Left lung (tissue), 10 donors: ENCODE measurements around the gene TNIP1. TPM values are rescaled to one million over a fixed set of nuclear protein-coding genes. Genes with fewer than 3 reads are reported as not detected.

Experiments used
- ATAC-seq: fragments of 200-7000 bp; cut with Tn5 transposase; one replicate; pipeline ENCODE4 v1.9.1; 2020; ENCODE audit warnings: moderate library complexity
- DNase-seq, 4 donors: peaks; one replicate each; pipeline ENCODE4 v3.0.0-alpha.2; 2013 to 2020
- H3K27ac ChIP-seq, 2 donors: fragments of 200-600 bp; sonication (generic) in 1 of 2; one replicate each; pipeline versions ENCODE4 v1.5.0 to v1.8.0; 2020 to 2021
- H3K27me3 ChIP-seq, 2 donors: fragments of 200-600 bp; sonication (generic) in 1 of 2; one replicate each; pipeline versions ENCODE4 v1.5.0 to v1.8.0; 2020 to 2021
- H3K36me3 ChIP-seq, 2 donors: fragments of 200-600 bp; sonication (generic) in 1 of 2; one replicate each; pipeline versions ENCODE4 v1.5.0 to v1.8.0; 2020 to 2021
- H3K4me1 ChIP-seq, 2 donors: fragments of 200-600 bp; one replicate each; pipeline ENCODE4 v1.8.0; 2021
- H3K4me3 ChIP-seq, 2 donors: fragments of 200-600 bp; sonication (generic) in 1 of 2; one replicate each; pipeline versions ENCODE4 v1.5.0 to v1.8.0; 2020 to 2021; ENCODE audit warnings: mild to moderate bottlenecking in 1 of 2
- H3K9me3 ChIP-seq, 2 donors: fragments of 200-600 bp; sonication (generic) in 1 of 2; one replicate each; pipeline versions ENCODE4 v1.5.0 to v1.8.0; 2020 to 2021
- intact Hi-C, 2 donors: fragments of 100-400 bp; cut with DNase I; formaldehyde crosslinking; loops; one replicate each; pipeline versions ENCODE4 v1.11.2 to v1.14.2; 2022
- polyA plus RNA-seq, 6 donors: library from polyadenylated mRNA; unstranded; fragments of 120-200 nt; gene quantifications; one replicate each; pipeline ENCODE4 v1.2.1, GENCODE V29; 2013; ENCODE audit not compliant: insufficient read length in 6 of 6
- total RNA-seq, 2 donors: library from RNA; stranded (reverse); fragmentation: NEBNext Ultra II Directional; extraction: Animal tissue kit (Norgen Biotek cat#: 25700); gene quantifications; one replicate each; pipeline ENCODE4 v1.2.1, GENCODE V29; 2021
- TF ChIP-seq, protein P1 (sequence below), 2 donors: fragments of 200-600 bp; sonication (generic) in 1 of 2; IDR thresholded peaks; one replicate each; pipeline versions ENCODE4 v1.5.0 to v1.8.0; 2021; ENCODE audit warnings: antibody characterized with exemption in 2 of 2
- donor health status: DM: no; HTN: yes; CAD: no.
- donor health status: DM: no; HTN: no; CAD: no.

Gene TNIP1
- total and polyA plus RNA-seq, 8 donors, result 82.3 to 133 (median 84.2) TPM

- Histone ChIP-seq H3K36me3 (peaks cover 0 to 94% of the 10 kb centered on the region in 2 donors), H3K4me3 (no peak overlapping the region), H3K4me1 (peaks cover 0 to 22% of the 10 kb centered on the region in 2 donors), H3K9me3 (no peaks in the 10 kb centered on the region), H3K27ac (no peak overlapping the region), H3K27me3 (no peaks in the 10 kb centered on the region)
- TF ChIP-seq, protein P1, sequence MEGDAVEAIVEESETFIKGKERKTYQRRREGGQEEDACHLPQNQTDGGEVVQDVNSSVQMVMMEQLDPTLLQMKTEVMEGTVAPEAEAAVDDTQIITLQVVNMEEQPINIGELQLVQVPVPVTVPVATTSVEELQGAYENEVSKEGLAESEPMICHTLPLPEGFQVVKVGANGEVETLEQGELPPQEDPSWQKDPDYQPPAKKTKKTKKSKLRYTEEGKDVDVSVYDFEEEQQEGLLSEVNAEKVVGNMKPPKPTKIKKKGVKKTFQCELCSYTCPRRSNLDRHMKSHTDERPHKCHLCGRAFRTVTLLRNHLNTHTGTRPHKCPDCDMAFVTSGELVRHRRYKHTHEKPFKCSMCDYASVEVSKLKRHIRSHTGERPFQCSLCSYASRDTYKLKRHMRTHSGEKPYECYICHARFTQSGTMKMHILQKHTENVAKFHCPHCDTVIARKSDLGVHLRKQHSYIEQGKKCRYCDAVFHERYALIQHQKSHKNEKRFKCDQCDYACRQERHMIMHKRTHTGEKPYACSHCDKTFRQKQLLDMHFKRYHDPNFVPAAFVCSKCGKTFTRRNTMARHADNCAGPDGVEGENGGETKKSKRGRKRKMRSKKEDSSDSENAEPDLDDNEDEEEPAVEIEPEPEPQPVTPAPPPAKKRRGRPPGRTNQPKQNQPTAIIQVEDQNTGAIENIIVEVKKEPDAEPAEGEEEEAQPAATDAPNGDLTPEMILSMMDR (IDR thresholded peaks at IDR 0.05), result no peak
- ATAC-seq (no peak), DNase-seq (no peak)
- intact Hi-C loops, result no loop called here
Observed at GRCh38 chr5:151106509-151106908, 25.7 kb upstream of the TNIP1 start.

DNA sequence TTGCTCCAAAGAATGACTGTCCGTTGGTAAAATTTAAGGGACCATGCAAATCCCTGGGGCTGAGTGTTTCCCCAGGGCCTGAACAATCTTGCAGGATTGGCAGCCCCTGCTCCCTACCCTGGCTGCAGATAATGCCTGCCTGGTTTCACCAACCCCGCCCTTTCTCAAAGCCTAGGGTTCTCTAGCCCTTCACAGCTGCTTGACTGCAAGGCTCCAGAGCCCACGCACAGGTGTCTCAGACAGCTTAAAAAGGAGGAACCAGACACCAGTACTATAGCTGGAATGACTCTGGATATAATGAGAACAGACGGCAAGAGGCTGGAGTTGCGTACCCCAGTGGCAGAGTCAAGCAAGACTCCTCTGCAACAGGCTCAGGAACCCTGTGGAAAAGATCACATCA lies 25.2 kb upstream of the TNIP1 start:
- Histone ChIP-seq H3K27me3 (no peaks in the 10 kb centered on the region), H3K9me3 (no peaks in the 10 kb centered on the region), H3K4me3 (no peak overlapping the region), H3K27ac (no peak overlapping the region), H3K36me3 (peaks cover 0 to 95% of the 10 kb centered on the region in 2 donors), H3K4me1 (peaks cover 0 to 27% of the 10 kb centered on the region in 2 donors)
- intact Hi-C loops, result no loop called here
- TF ChIP-seq, protein P1 (IDR thresholded peaks at IDR 0.05), result no peak
- DNase-seq (no peak), ATAC-seq (no peak)

GRCh38 chr5:151105561-151105960 lies 24.7 kb upstream of the TNIP1 start:
- no peak for DNase-seq
- TF ChIP-seq, protein P1 (IDR thresholded peaks at IDR 0.05), result no peak
- no peaks in the 10 kb centered on the region for H3K9me3 ChIP-seq
- peaks cover 0 to 32% of the 10 kb centered on the region in 2 donors for H3K4me1 ChIP-seq
- no peak overlapping the region for H3K27ac ChIP-seq
- intact Hi-C loops, result no loop called here
- no peak overlapping the region for H3K4me3 ChIP-seq
- no peak for ATAC-seq
- H3K36me3 ChIP-seq, result peaks cover 0 to 92% of the 10 kb centered on the region in 2 donors
- H3K27me3 ChIP-seq, result no peaks in the 10 kb centered on the region

DNA sequence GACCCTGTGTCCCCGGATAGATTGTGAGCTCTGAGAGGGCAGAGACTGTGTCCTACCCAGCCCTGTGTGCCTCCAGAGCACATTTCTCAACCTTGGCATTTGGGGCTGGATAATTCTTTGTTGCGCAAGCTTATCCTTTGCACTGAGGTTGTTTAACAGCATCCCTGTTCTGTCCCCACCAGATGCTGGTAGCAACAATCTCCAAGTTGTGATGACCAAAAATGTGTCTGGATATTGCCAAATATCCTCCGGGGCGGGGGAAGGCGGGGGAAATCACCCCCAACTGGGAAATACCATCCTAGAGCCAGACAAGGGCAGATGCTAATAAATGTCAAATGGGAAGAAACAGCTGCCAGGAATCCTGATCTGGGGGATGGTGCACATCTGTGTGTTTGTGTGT lies 24.0 kb upstream of the TNIP1 start:
- TF ChIP-seq, protein P1 (IDR thresholded peaks at IDR 0.05), result no peak
- Histone ChIP-seq H3K36me3 (peaks cover 0 to 84% of the 10 kb centered on the region in 2 donors), H3K4me1 (peaks cover 0 to 37% of the 10 kb centered on the region in 2 donors), H3K9me3 (no peaks in the 10 kb centered on the region), H3K27ac (no peak overlapping the region), H3K4me3 (no peak overlapping the region), H3K27me3 (no peaks in the 10 kb centered on the region)
- DNase-seq (peak in 1 of 4 donors; percentile 70), ATAC-seq (peak; percentile 34)
- intact Hi-C loops, result no loop called here

GRCh38 chr5:151101746-151102145 lies 20.9 kb upstream of the TNIP1 start:
- H3K27me3 ChIP-seq, result no peaks in the 10 kb centered on the region
- H3K4me1 ChIP-seq, result peaks cover 0 to 57% of the 10 kb centered on the region in 2 donors
- H3K36me3 ChIP-seq, result peaks cover 0 to 57% of the 10 kb centered on the region in 2 donors
- TF ChIP-seq, protein P1 (IDR thresholded peaks at IDR 0.05), result no peak
- no peak overlapping the region for H3K4me3 ChIP-seq
- peak overlapping the region in 1 of 2 donors; percentile 95 for H3K27ac ChIP-seq
- no peak for ATAC-seq
- H3K9me3 ChIP-seq, result no peaks in the 10 kb centered on the region
- DNase-seq, result no peak
- intact Hi-C loops, result no loop called here
